HEK293T (cell line): Measurements from ENCODE around the gene TMEM43.

Source experiments
- BHLHE40 ChIP-seq: fragments of 450-650 bp; IDR thresholded peaks from 2 replicates; pipeline ENCODE4 v1.6.1; 2016; ENCODE audit warnings: mild to moderate bottlenecking, moderate library complexity, borderline replicate concordance
- FOXK2 ChIP-seq: fragments of 450-650 bp; IDR thresholded peaks from 2 replicates; pipeline ENCODE4 v1.6.1; 2016; ENCODE audit warnings: mild to moderate bottlenecking
- SP1 ChIP-seq: fragments of 450-650 bp; IDR thresholded peaks from 2 replicates; pipeline ENCODE4 v1.6.1; 2017
- SUZ12 ChIP-seq: fragments of 450-650 bp; IDR thresholded peaks from 2 replicates; pipeline ENCODE4 v1.6.1; 2016; ENCODE audit warnings: mild to moderate bottlenecking

GRCh38 chr3:14145670-14146380, 21.0 kb downstream of the TMEM43 start:
- TF ChIP-seq BHLHE40 (no peak), FOXK2 (no peak), SUZ12 (no peak), SP1 (no peak)
